ENCODE data around the gene OR2A5. TPM values are rescaled to one million over a fixed set of nuclear protein-coding genes. Genes with fewer than 3 reads are reported as not detected.

The OR2A5 gene
- total and polyA plus RNA-seq, 9 donors: 0.01 to 0.03 TPM; not detected in 7

DNA sequence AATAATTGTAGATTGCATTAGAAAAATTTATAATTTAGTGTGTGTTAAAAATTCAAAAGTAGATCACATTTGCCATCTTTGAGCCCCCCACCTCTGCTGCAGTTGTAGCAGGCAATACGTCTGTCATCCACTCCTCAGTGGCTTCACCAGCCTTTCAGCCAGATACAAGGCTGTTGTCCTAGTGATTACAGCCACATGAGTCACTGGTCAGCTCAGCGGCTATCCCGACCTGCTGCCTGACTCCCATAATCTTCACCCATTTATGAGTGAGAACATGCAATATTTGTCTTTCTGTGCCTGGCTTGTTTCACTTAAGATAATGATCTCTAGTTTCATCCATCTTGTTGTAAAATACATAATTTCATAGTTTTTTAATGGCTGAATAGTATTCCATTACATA, 9.2 kb downstream of the OR2A5 start:
- no peaks in the 10 kb centered on the region for H3K27me3 ChIP-seq (ENCODE audit: control insufficient read depth, insufficient read depth, low read length)
- H3K27ac ChIP-seq (ENCODE audit: low read length): no peak overlapping the region
- H3K9me3 ChIP-seq (replicated peaks; ENCODE audit: control insufficient read depth, low read depth, low read length): no peaks in the 10 kb centered on the region
- H3K4me1 ChIP-seq (ENCODE audit: control insufficient read depth, insufficient read depth, low read length): no peaks in the 10 kb centered on the region
- no peak for DNase-seq
- H3K4me3 ChIP-seq (ENCODE audit: low read length): no peak overlapping the region
- H3K36me3 ChIP-seq (ENCODE audit: control insufficient read depth, insufficient read depth, low read length): no peaks in the 10 kb centered on the region
- 100% methylated on average over 1 of the region's 3 CpGs for WGBS (ENCODE audit: insufficient coverage)

DNA sequence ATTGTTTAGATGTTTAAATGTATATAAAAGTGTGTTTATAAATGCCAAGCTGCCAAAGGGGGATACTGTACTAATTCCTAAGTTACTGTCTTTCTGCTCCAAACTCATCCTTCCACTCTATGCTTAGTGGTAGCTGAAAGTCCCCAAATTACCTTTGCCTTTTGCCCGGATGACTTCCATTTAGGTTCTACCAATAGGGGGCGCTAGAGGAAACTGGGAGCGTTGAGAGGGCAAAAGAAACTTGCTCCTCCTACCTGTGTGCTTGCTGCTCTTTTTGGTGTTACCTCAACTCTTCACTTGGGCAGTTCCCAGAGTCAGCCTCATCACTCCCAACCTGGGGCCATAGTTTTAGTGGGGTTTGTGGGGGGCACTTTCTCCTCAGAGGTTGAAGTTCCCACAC, 15.0 kb downstream of the OR2A5 start:
- no peak for DNase-seq
- H3K27ac ChIP-seq (ENCODE audit: low read length): no peak overlapping the region

DNA sequence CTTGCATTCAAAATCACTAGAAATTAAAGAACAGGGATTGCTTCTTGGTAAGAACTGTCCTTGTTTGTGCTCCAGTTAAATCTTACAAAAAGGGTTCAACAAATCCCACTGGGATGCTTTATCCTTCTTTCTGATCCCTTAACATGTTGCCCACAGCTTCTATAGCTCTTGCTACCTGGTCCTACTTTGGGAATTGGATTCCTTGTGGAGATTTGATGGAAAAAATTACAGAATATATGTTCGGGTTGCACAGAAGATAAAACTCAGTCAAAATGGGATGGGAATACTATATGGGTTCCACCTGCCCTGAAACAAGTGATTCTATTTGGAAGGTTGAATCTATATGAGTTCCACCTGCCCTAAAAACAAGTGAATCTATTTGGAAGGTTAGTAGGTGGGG, 20.8 kb downstream of the OR2A5 start, which contains the start of gene OR2A25:
Gene OR2A25 (plus strand): TSS at position 301 of the 400 bp plus-strand sequence. CDS start 4,409 bp downstream, outside the sequence.
- Histone ChIP-seq H3K4me1 (ENCODE audit: control insufficient read depth, insufficient read depth, low read length) (no peaks in the 10 kb centered on the region), H3K27me3 (ENCODE audit: control insufficient read depth, insufficient read depth, low read length) (no peaks in the 10 kb centered on the region), H3K9me3 (replicated peaks; ENCODE audit: control insufficient read depth, low read depth, low read length) (no peaks in the 10 kb centered on the region), H3K4me3 (ENCODE audit: low read length) (no peak within 1 kb of the TSS), H3K36me3 (ENCODE audit: control insufficient read depth, insufficient read depth, low read length) (no peaks in the 10 kb centered on the region), H3K27ac (ENCODE audit: low read length) (no peak within 1 kb of the TSS)
- DNase-seq: no peak
- 67% methylated on average over 1 of the region's 1 CpG for WGBS (ENCODE audit: insufficient coverage)

More for the DNA sequence above, 15.0 kb downstream of the OR2A5 start:
- 20% methylated on average over 1 of the region's 3 CpGs for WGBS (ENCODE audit: insufficient coverage)
- Histone ChIP-seq H3K36me3 (ENCODE audit: control insufficient read depth, insufficient read depth, low read length) (no peaks in the 10 kb centered on the region), H3K9me3 (replicated peaks; ENCODE audit: control insufficient read depth, low read depth, low read length) (no peaks in the 10 kb centered on the region), H3K4me3 (ENCODE audit: low read length) (no peak overlapping the region), H3K27me3 (ENCODE audit: control insufficient read depth, insufficient read depth, low read length) (no peaks in the 10 kb centered on the region), H3K4me1 (ENCODE audit: control insufficient read depth, insufficient read depth, low read length) (no peaks in the 10 kb centered on the region)

DNA sequence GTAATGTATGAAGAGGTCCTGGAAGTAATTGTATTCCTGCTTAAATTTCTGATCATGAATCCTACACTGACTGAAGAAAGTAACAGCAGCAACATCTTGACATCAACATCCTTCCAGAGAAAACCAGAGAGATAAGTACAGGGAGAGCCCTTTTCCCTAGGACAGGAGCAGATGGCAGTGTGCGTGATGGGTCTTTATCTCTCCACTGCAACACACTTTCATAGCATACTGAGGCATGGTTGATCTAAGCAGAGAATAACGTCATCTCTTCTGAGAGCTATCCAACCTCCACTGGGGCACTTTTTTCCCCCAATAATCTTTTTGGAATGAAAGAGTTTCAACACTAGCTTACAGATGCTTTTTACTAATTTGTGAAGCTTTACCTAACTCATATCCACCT, 21.2 kb downstream of the OR2A5 start:
- Histone ChIP-seq H3K4me3 (ENCODE audit: low read length) (no peak overlapping the region), H3K4me1 (ENCODE audit: control insufficient read depth, insufficient read depth, low read length) (no peaks in the 10 kb centered on the region), H3K27me3 (ENCODE audit: control insufficient read depth, insufficient read depth, low read length) (no peaks in the 10 kb centered on the region), H3K27ac (ENCODE audit: low read length) (no peak overlapping the region), H3K9me3 (replicated peaks; ENCODE audit: control insufficient read depth, low read depth, low read length) (no peaks in the 10 kb centered on the region), H3K36me3 (ENCODE audit: control insufficient read depth, insufficient read depth, low read length) (no peaks in the 10 kb centered on the region)
- WGBS (ENCODE audit: insufficient coverage): 80% methylated on average over 1 of the region's 2 CpGs
- DNase-seq: no peak

DNA sequence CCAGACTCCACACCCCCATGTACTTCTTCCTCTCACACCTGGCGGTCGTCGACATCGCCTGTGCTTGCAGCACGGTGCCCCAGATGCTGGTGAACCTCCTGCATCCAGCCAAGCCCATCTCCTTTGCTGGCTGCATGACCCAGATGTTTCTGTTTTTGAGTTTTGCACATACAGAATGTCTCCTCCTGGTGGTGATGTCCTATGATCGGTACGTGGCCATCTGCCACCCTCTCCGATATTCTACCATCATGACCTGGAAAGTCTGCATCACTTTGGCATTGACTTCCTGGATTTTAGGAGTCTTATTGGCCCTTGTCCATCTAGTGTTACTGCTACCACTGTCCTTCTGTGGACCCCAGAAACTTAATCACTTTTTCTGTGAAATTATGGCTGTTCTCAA, 25.6 kb downstream of the OR2A5 start:
- 85% methylated on average over 5 of the region's 8 CpGs for WGBS (ENCODE audit: insufficient coverage)
- Histone ChIP-seq H3K4me3 (ENCODE audit: low read length) (no peak overlapping the region), H3K27ac (ENCODE audit: low read length) (no peak overlapping the region), H3K9me3 (replicated peaks; ENCODE audit: control insufficient read depth, low read depth, low read length) (no peaks in the 10 kb centered on the region), H3K36me3 (ENCODE audit: control insufficient read depth, insufficient read depth, low read length) (no peaks in the 10 kb centered on the region), H3K27me3 (ENCODE audit: control insufficient read depth, insufficient read depth, low read length) (no peaks in the 10 kb centered on the region), H3K4me1 (ENCODE audit: control insufficient read depth, insufficient read depth, low read length) (no peaks in the 10 kb centered on the region)
- DNase-seq: no peak

DNA sequence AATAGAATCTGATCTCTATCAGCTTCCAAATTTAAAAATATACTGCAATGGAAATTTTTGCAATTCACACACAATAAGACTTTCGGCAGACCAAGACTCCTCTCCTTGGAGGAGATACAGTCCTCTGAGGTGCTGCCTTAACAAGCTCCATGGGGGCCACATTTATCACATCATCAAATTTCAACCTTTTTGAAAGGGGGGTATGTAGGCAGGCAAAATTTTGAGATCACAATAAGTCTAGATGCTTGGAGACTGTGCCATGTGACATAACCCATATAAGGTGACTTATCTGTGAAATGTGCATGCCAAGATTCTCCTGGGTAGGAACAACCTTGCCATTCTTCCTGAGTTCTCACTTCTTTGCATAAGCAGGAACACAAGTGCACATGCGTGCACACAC, 37.2 kb downstream of the OR2A5 start, which contains the start of gene OR2A12:
Gene OR2A12 (plus strand): TSS at position 301 of the 400 bp plus-strand sequence. CDS start 8,830 bp downstream, outside the sequence.
- WGBS (ENCODE audit: insufficient coverage): no CpG with 5 or more reads among the region's 2 CpGs
- Histone ChIP-seq H3K27ac (ENCODE audit: low read length) (no peak within 1 kb of the TSS), H3K4me3 (ENCODE audit: low read length) (no peak within 1 kb of the TSS), H3K36me3 (ENCODE audit: control insufficient read depth, insufficient read depth, low read length) (no peaks in the 10 kb centered on the region), H3K4me1 (ENCODE audit: control insufficient read depth, insufficient read depth, low read length) (no peaks in the 10 kb centered on the region), H3K9me3 (replicated peaks; ENCODE audit: control insufficient read depth, low read depth, low read length) (peaks cover 2% of the 10 kb centered on the region), H3K27me3 (ENCODE audit: control insufficient read depth, insufficient read depth, low read length) (no peaks in the 10 kb centered on the region)
- DNase-seq: no peak

DNA sequence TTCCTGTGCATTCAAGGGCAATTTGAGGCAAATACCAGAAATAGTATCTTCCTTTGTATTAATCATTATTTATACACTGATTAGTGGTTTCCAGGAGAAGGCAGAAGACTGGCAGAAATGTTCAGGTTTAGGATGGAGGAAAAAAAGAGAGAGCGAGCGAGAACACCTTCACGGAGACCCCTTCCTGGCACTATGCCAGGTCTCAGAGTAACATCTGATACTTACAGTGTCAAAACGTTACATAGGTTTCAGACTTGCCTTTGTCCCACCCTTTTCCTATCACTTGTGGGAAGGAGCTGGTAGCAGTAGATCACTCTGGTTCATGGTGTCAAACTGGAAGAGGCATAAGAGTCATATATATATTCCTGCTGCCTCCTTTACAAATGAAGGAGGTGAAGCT, 38.0 kb downstream of the OR2A5 start:
- Histone ChIP-seq H3K9me3 (replicated peaks; ENCODE audit: control insufficient read depth, low read depth, low read length) (peaks cover 2% of the 10 kb centered on the region), H3K4me1 (ENCODE audit: control insufficient read depth, insufficient read depth, low read length) (no peaks in the 10 kb centered on the region), H3K27ac (ENCODE audit: low read length) (no peak overlapping the region), H3K4me3 (ENCODE audit: low read length) (no peak overlapping the region), H3K36me3 (ENCODE audit: control insufficient read depth, insufficient read depth, low read length) (no peaks in the 10 kb centered on the region), H3K27me3 (ENCODE audit: control insufficient read depth, insufficient read depth, low read length) (no peaks in the 10 kb centered on the region)
- no CpG with 5 or more reads among the region's 4 CpGs for WGBS (ENCODE audit: insufficient coverage)
- DNase-seq: no peak

DNA sequence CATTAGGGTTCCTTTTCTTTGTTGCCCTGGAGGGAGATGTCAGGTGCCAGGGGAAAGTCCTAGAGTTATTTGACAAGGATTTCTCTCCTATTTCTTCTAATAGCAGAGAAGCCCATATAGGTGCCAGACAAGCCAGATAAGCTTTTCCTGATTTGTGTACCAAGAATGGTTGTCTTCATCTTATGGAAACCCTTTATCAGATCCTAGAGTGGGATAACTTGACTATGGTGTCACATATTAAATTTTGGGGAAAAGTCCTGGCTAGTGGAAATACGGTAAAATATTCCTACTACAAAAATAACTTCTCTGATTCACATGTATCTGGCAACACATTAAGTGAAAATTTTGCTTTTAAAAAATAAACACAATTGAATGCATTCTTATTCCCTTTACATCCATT, 38.5 kb downstream of the OR2A5 start:
- Histone ChIP-seq H3K27ac (ENCODE audit: low read length) (no peak overlapping the region), H3K4me3 (ENCODE audit: low read length) (no peak overlapping the region), H3K27me3 (ENCODE audit: control insufficient read depth, insufficient read depth, low read length) (no peaks in the 10 kb centered on the region), H3K36me3 (ENCODE audit: control insufficient read depth, insufficient read depth, low read length) (no peaks in the 10 kb centered on the region), H3K4me1 (ENCODE audit: control insufficient read depth, insufficient read depth, low read length) (no peaks in the 10 kb centered on the region), H3K9me3 (replicated peaks; ENCODE audit: control insufficient read depth, low read depth, low read length) (peaks cover 2% of the 10 kb centered on the region)
- no peak for DNase-seq
- no CpG with 5 or more reads among the region's 1 CpG for WGBS (ENCODE audit: insufficient coverage)

DNA sequence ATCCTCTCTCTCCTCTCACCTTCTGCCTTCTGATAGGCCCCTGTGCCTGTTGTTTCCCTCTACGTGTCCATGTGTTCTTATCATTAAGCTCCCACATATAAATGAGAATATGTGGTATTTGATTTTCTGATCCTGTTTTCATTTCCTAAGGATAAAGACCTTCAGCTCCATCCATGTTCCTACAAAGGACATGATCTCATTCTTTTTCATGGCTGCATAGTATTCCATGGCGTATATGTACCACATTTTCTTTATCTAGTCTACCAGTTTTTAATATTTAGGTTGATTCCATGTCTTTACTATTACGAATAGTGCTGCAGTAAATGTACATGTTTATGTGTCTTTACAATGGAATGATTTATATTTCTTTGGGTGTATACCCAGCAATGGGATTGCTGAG, 41.9 kb downstream of the OR2A5 start:
- H3K9me3 ChIP-seq (replicated peaks; ENCODE audit: control insufficient read depth, low read depth, low read length): peaks cover 2% of the 10 kb centered on the region
- no peaks in the 10 kb centered on the region for H3K27me3 ChIP-seq (ENCODE audit: control insufficient read depth, insufficient read depth, low read length)
- WGBS (ENCODE audit: insufficient coverage): 100% methylated on average over 1 of the region's 3 CpGs
- no peak overlapping the region for H3K4me3 ChIP-seq (ENCODE audit: low read length)
- no peak overlapping the region for H3K27ac ChIP-seq (ENCODE audit: low read length)
- DNase-seq: no peak
- H3K36me3 ChIP-seq (ENCODE audit: control insufficient read depth, insufficient read depth, low read length): no peaks in the 10 kb centered on the region
- H3K4me1 ChIP-seq (ENCODE audit: control insufficient read depth, insufficient read depth, low read length): no peaks in the 10 kb centered on the region

DNA sequence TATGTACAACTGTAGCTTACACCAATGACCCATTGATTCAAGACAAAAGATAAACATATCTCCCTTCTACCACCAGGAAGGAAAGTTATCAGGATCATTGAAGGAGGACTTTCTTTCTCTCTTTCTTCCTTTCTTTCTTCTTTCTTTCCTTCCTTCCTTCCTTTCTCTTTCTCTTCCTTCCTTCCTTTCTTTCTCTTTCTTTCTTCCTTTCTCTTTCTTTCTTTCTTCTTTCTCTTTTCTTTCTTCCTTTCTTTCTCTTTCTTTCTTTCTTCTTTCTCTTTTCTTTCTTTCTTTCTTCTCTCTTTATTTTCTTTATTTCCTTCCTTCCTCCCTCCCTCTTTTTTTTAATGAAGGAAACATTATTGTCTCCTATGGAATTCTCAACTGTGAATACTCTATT, 50.0 kb downstream of the OR2A5 start:
- Histone ChIP-seq H3K27ac (ENCODE audit: low read length) (no peak overlapping the region), H3K4me1 (ENCODE audit: control insufficient read depth, insufficient read depth, low read length) (no peaks in the 10 kb centered on the region), H3K36me3 (ENCODE audit: control insufficient read depth, insufficient read depth, low read length) (no peaks in the 10 kb centered on the region), H3K27me3 (ENCODE audit: control insufficient read depth, insufficient read depth, low read length) (no peaks in the 10 kb centered on the region), H3K9me3 (replicated peaks; ENCODE audit: control insufficient read depth, low read depth, low read length) (no peaks in the 10 kb centered on the region), H3K4me3 (ENCODE audit: low read length) (no peak overlapping the region)
- no peak for DNase-seq

DNA sequence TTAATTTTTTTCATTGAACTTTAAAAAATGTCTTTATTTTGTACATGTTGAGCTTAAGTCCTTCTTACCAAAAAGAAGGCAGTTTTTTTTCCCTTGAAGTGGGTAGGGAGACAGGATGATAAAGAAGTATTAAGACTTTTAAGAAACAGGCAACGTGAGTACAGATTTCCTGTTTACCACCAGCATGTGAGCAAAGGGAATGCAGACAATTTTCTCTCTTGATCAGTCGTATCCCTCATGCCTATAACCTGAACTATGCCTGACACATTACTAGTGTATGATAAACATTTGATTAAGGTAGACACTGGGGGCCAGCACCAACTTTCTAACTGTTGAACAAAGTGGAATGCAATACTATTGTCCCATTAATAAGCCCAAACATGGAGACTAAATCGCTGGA, 51.9 kb downstream of the OR2A5 start:
- H3K9me3 ChIP-seq (replicated peaks; ENCODE audit: control insufficient read depth, low read depth, low read length): no peaks in the 10 kb centered on the region
- no peaks in the 10 kb centered on the region for H3K36me3 ChIP-seq (ENCODE audit: control insufficient read depth, insufficient read depth, low read length)
- no CpG with 5 or more reads among the region's 3 CpGs for WGBS (ENCODE audit: insufficient coverage)
- no peaks in the 10 kb centered on the region for H3K4me1 ChIP-seq (ENCODE audit: control insufficient read depth, insufficient read depth, low read length)
- no peak overlapping the region for H3K27ac ChIP-seq (ENCODE audit: low read length)
- no peak overlapping the region for H3K4me3 ChIP-seq (ENCODE audit: low read length)
- DNase-seq: no peak
- H3K27me3 ChIP-seq (ENCODE audit: control insufficient read depth, insufficient read depth, low read length): no peaks in the 10 kb centered on the region

All from muscle of leg (tissue), 11 donors.